Measurements from ENCODE around the gene PSD4.

Gene PSD4

DNA sequence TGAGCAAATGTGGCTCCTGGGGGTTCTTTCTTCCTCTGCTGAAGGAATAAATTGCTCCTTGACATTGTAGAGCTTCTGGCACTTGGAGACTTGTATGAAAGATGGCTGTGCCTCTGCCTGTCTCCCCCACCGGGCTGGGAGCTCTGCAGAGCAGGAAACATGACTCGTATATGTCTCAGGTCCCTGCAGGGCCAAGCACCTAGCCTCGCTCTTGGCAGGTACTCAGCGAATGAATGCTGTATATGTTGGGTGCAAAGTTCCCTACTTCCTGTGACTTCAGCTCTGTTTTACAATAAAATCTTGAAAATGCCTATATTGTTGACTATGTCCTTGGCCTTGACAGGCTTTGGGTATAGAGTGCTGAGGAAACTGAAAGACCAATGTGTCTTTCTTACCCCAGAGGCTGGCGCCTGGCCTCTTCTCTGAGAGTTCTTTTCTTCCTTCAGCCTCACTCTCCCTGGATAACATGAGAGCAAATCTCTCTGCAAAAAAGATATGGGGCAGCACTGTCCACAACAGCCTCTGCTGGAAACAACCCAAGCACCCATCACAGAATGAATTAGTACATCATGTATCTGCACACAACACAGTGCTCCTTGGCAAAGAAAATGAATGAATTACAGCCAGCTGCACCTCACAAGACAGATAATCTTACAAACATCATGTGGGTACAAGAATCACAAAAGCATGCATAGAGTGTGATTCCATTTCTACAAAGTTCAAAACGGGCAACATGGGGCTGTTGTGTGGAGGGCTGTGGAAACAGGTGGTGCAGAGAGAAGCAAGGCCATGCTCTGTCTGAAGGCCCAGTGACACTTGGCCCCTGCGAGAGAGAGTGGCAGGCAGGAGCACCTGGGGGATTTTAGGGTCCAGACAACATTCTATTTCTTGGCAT, 39.8 kb upstream of the PSD4 start:
- Histone ChIP-seq H3K9ac (ENCODE audit: low read depth, low read length) (no peak overlapping the region), H3K27me3 (ENCODE audit: control insufficient read depth, insufficient read depth, low read length) (no peaks in the 10 kb centered on the region), H3K4me1 (ENCODE audit: control insufficient read depth, insufficient read depth, low read length) (no peaks in the 10 kb centered on the region), H3K36me3 (ENCODE audit: control insufficient read depth, insufficient read depth, low read length) (no peaks in the 10 kb centered on the region), H3K4me3 (ENCODE audit: low read depth, low read length) (no peak overlapping the region), H3K9me3 (ENCODE audit: control insufficient read depth, insufficient read depth, low read length) (no peaks in the 10 kb centered on the region), H3K27ac (ENCODE audit: low read depth, low read length) (no peak overlapping the region)

DNA sequence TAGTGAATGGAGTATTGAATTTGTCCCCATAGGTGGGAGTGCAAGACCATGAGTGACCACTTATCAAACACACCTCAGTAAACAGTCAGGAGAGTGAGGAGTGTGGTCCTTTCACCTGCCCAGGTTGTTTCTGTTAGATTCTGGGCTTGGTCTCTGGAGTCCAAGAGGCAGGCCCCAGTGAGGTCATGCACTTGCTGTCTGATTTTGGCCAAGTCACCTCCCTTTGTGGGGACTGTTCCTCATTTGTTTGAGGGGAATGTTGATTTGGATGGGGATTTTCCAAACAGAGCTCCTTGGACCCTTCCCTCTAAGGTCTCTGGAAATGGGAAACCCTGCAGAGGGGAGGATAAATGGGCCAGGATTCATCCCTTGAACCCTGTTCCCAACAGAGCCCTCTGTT, 39.1 kb upstream of the PSD4 start:
- no peak overlapping the region for H3K4me3 ChIP-seq (ENCODE audit: low read depth, low read length)
- H3K9me3 ChIP-seq (ENCODE audit: control insufficient read depth, insufficient read depth, low read length): no peaks in the 10 kb centered on the region
- no peaks in the 10 kb centered on the region for H3K27me3 ChIP-seq (ENCODE audit: control insufficient read depth, insufficient read depth, low read length)
- H3K27ac ChIP-seq (ENCODE audit: low read depth, low read length): no peak overlapping the region
- no peaks in the 10 kb centered on the region for H3K4me1 ChIP-seq (ENCODE audit: control insufficient read depth, insufficient read depth, low read length)
- H3K36me3 ChIP-seq (ENCODE audit: control insufficient read depth, insufficient read depth, low read length): no peaks in the 10 kb centered on the region
- no peak overlapping the region for H3K9ac ChIP-seq (ENCODE audit: low read depth, low read length)

DNA sequence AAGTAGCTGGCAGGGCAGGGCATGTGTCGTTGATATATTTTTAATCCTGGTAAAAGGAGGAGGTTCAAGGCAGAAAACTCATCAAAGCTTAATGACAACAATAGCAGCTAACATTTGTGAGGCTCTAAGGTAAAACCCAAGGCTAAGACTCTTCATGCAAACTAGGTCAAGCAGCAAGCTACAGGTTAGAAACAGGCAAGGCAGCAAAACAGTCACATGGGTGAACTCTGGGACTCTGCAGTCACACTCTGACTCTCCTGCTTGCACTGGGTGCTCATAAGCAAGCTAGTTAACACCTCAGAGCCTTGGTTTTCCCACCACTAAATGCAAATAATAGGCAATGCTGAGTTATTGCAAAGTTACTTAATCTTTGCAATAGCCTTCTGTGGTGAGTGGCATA, 38.5 kb upstream of the PSD4 start:
- no peak overlapping the region for H3K27ac ChIP-seq (ENCODE audit: low read depth, low read length)
- no peaks in the 10 kb centered on the region for H3K27me3 ChIP-seq (ENCODE audit: control insufficient read depth, insufficient read depth, low read length)
- H3K9ac ChIP-seq (ENCODE audit: low read depth, low read length): no peak overlapping the region
- H3K36me3 ChIP-seq (ENCODE audit: control insufficient read depth, insufficient read depth, low read length): no peaks in the 10 kb centered on the region
- H3K4me3 ChIP-seq (ENCODE audit: low read depth, low read length): no peak overlapping the region
- H3K4me1 ChIP-seq (ENCODE audit: control insufficient read depth, insufficient read depth, low read length): no peaks in the 10 kb centered on the region
- no peaks in the 10 kb centered on the region for H3K9me3 ChIP-seq (ENCODE audit: control insufficient read depth, insufficient read depth, low read length)

DNA sequence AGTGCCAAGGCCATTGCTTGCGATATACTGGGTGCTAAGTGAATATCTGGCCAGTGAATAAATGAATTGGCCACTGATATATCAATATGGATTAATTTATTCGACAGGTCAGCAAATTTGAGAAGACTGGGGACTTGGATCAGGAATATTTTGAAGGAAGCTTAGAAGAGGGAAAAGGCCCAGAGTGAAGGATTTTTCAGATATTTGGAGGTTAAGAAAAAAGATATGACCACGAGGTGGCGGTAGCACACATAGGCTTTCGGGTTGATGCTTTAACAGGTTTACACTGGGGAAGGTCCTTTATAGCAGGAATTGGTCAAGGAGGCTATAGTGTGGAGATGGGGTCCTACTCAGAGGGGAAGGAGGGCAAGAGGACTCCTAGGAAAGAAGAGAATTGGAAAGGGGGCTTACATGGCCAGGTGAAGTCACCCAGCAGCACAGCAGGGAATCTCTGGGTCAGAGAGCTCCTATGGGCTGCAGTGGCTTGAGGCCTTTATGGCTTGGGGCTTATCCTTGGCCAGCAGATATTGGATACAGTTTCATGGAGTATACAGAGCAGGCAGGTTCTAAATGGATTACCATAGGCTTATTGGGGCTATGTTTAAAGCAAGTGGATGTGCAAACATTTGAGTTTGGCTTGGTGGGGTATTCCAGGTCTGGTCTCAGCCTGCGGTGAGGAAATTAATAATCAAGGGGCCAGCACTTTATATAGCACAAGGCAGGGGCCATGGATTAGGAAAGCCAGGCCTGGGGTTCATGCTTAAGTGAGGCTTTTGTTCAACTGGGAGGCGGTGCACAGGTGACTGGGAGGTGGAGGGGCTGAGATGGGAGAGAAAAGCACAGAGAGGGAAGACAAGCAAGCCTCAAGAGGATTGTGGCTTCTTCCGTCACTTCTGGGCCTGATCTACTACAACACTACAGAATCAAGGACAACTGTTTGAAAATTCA, 36.7 kb upstream of the PSD4 start:
- Histone ChIP-seq H3K27ac (ENCODE audit: low read depth, low read length) (no peak overlapping the region), H3K36me3 (ENCODE audit: control insufficient read depth, insufficient read depth, low read length) (no peaks in the 10 kb centered on the region), H3K9ac (ENCODE audit: low read depth, low read length) (no peak overlapping the region), H3K9me3 (ENCODE audit: control insufficient read depth, insufficient read depth, low read length) (no peaks in the 10 kb centered on the region), H3K27me3 (ENCODE audit: control insufficient read depth, insufficient read depth, low read length) (no peaks in the 10 kb centered on the region), H3K4me3 (ENCODE audit: low read depth, low read length) (no peak overlapping the region), H3K4me1 (ENCODE audit: control insufficient read depth, insufficient read depth, low read length) (no peaks in the 10 kb centered on the region)

DNA sequence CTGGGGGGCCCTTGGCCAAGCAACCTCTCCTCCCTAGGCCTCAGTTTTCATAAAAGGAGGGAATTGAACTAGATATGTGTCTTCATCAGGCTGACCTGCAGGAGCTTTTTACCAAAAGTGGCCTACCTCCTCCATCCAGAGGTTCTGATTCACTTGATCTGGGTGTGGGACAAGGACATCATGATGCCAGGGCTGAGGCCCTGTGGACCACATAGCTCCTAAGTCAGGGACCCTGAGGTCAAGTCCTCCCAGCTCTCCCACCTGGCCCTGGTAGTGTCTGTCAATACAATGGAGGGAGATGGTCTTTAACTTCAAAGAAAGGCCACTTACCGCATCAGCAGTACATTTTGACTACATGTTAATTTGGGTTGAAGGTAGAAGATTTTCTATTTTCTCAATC, 35.9 kb upstream of the PSD4 start:
- Histone ChIP-seq H3K27ac (ENCODE audit: low read depth, low read length) (no peak overlapping the region), H3K36me3 (ENCODE audit: control insufficient read depth, insufficient read depth, low read length) (no peaks in the 10 kb centered on the region), H3K27me3 (ENCODE audit: control insufficient read depth, insufficient read depth, low read length) (no peaks in the 10 kb centered on the region), H3K4me1 (ENCODE audit: control insufficient read depth, insufficient read depth, low read length) (no peaks in the 10 kb centered on the region), H3K4me3 (ENCODE audit: low read depth, low read length) (no peak overlapping the region), H3K9me3 (ENCODE audit: control insufficient read depth, insufficient read depth, low read length) (no peaks in the 10 kb centered on the region), H3K9ac (ENCODE audit: low read depth, low read length) (no peak overlapping the region)

DNA sequence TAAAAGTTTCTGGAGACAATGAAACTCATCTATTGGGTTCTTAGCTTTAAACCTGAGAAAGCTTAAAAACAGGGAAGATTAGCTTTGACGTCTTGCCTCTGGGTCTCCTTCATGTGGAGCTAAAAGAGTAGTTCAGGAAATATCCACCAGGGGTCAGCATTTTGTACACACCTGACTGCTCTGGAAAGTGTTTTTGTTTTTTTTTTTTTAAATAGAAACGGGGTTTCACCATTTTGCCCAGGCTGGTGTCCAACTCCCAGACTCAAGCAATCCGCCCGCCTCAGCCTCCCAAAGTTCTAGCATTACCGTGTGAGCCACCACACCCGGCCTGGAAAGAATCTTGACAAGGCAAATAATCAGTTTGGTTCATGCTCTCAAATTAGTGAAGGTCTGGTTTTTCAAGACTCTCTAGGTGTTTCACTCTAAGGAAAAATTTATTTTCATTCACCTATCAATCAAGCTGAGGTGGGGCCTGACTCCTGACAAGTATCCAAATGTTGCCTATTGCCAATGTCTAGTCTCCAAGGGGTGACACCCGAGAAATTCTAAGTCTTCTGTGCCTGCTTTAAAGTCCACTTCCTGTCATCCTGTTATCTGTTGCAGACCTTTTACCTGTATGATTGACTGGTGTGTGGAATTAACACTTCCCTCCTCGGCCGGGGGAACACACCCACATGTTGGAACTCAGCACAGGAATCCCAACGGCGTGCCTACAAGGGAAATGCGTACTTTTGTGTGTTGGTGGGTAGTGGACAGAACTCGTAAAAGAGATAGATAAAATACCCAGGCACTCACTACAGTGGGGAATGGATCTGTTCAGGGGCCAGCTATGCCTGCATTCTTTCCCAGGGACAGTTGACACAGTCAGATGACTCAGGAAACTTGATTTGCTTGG, 35.1 kb upstream of the PSD4 start:
- Histone ChIP-seq H3K9me3 (ENCODE audit: control insufficient read depth, insufficient read depth, low read length) (no peaks in the 10 kb centered on the region), H3K27me3 (ENCODE audit: control insufficient read depth, insufficient read depth, low read length) (no peaks in the 10 kb centered on the region), H3K9ac (ENCODE audit: low read depth, low read length) (no peak overlapping the region), H3K36me3 (ENCODE audit: control insufficient read depth, insufficient read depth, low read length) (no peaks in the 10 kb centered on the region), H3K4me3 (ENCODE audit: low read depth, low read length) (no peak overlapping the region), H3K27ac (ENCODE audit: low read depth, low read length) (no peak overlapping the region), H3K4me1 (ENCODE audit: control insufficient read depth, insufficient read depth, low read length) (no peaks in the 10 kb centered on the region)

DNA sequence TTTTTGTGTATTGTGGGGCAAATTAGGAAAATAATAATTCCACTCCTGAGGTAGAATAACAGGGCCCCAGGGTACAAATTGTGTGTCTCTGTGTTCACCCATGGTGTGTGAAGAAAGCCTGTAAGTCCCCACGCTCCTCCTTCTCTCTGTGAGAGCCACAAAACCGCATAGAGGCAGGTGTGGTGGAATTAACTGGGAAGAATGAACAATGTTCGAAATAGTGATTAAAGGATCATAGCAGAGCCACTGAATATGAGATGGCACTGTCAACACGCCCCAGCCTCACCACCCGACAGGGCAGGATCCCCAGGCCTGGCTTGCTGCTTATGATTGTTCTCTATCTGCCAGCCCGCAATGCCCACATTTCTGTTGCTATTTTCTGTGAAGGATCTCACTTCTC, 32.3 kb upstream of the PSD4 start:
- no peak overlapping the region for H3K4me3 ChIP-seq (ENCODE audit: low read depth, low read length)
- no peaks in the 10 kb centered on the region for H3K4me1 ChIP-seq (ENCODE audit: control insufficient read depth, insufficient read depth, low read length)
- H3K9ac ChIP-seq (ENCODE audit: low read depth, low read length): no peak overlapping the region
- no peak overlapping the region for H3K27ac ChIP-seq (ENCODE audit: low read depth, low read length)
- no peaks in the 10 kb centered on the region for H3K36me3 ChIP-seq (ENCODE audit: control insufficient read depth, insufficient read depth, low read length)
- no peaks in the 10 kb centered on the region for H3K9me3 ChIP-seq (ENCODE audit: control insufficient read depth, insufficient read depth, low read length)
- H3K27me3 ChIP-seq (ENCODE audit: control insufficient read depth, insufficient read depth, low read length): no peaks in the 10 kb centered on the region

DNA sequence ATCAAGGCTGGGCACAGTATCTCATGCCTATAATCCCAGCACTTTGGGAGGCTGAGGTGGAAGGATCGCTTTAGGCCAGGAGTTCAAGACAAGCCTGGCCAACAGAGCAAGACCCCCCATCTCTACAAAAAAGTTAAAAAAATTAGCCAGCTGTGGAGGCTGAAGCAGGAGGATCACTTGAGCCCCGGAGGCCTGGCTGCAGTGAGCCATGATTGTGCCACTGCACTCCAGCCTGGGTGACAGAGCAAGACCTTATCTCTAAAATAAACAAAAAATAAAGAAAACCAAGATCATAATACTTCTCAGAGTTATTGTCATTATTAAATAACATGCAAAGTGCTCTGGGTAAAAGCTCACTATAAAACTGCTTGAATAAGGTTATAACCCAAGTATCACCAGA, 31.5 kb upstream of the PSD4 start:
- H3K9me3 ChIP-seq (ENCODE audit: control insufficient read depth, insufficient read depth, low read length): no peaks in the 10 kb centered on the region
- H3K4me1 ChIP-seq (ENCODE audit: control insufficient read depth, insufficient read depth, low read length): no peaks in the 10 kb centered on the region
- no peak overlapping the region for H3K27ac ChIP-seq (ENCODE audit: low read depth, low read length)
- no peak overlapping the region for H3K4me3 ChIP-seq (ENCODE audit: low read depth, low read length)
- H3K27me3 ChIP-seq (ENCODE audit: control insufficient read depth, insufficient read depth, low read length): no peaks in the 10 kb centered on the region
- H3K9ac ChIP-seq (ENCODE audit: low read depth, low read length): no peak overlapping the region
- no peaks in the 10 kb centered on the region for H3K36me3 ChIP-seq (ENCODE audit: control insufficient read depth, insufficient read depth, low read length)

DNA sequence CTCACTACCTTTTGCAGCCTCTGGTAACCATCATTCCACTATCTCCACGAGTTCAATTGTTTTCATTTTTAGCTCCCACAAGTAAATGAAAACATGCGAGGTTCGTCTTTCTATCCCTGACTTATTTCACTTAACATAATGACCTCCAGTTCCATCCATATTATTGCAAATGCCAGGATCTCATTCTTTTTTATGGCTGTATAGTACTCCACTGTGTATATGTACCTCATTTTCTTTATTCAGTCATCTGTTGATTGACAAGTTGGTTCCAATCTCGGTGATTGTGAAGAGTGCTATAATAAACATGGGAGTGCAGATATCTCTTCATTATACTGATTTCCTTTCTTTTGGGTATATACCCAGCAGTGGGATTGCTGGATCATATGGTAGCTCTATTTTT, 29.5 kb upstream of the PSD4 start:
- no peak overlapping the region for H3K4me3 ChIP-seq (ENCODE audit: low read depth, low read length)
- no peaks in the 10 kb centered on the region for H3K9me3 ChIP-seq (ENCODE audit: control insufficient read depth, insufficient read depth, low read length)
- H3K36me3 ChIP-seq (ENCODE audit: control insufficient read depth, insufficient read depth, low read length): no peaks in the 10 kb centered on the region
- no peak overlapping the region for H3K9ac ChIP-seq (ENCODE audit: low read depth, low read length)
- no peak overlapping the region for H3K27ac ChIP-seq (ENCODE audit: low read depth, low read length)
- no peaks in the 10 kb centered on the region for H3K27me3 ChIP-seq (ENCODE audit: control insufficient read depth, insufficient read depth, low read length)
- H3K4me1 ChIP-seq (ENCODE audit: control insufficient read depth, insufficient read depth, low read length): no peaks in the 10 kb centered on the region

DNA sequence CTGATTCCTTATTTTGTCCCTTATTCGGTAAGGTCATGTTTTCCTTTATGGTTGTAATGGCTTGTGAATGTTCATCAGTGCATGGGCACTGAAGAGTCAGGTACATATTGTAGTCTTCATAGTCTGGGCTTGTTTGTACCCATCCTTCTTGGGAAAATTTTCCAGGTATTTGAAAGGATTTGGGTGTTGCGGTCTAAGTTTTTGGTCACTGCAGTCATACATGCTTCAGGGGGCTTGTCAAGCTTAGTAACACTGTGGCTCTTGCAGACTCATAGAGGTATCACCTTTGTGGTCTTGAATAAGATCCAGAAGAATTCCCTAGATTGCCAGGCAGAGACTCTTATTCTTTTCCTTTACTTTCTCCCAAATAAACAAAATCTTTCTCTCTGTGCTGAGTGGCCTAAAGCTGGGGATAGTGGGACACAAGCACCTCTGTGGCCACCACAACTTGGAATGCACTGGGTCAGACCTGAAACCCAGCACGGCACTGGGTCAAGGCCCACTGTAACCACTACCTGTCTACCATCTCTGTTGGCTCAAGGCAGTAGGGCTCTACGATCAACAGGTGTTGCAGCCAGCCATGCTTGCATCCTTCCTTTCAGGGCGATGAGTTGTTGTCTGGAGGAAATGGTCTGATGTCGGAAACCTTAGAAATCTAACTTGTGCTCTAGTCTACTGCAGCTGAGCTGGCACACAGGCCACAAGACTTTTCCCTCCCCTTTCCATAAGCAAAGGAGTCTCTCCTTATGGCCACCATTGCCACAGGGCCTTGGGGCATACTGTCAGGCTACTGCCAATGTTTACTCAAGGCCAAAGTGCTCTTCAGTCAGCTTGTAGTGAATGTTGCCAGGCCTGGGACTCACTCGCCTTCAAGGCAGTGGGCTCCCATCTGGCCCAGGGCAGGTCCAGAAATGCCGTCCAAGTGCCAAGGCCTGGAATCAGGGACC, 24.9 kb upstream of the PSD4 start:
- no peaks in the 10 kb centered on the region for H3K4me1 ChIP-seq (ENCODE audit: control insufficient read depth, insufficient read depth, low read length)
- H3K9ac ChIP-seq (ENCODE audit: low read depth, low read length): no peak overlapping the region
- H3K4me3 ChIP-seq (ENCODE audit: low read depth, low read length): no peak overlapping the region
- H3K27me3 ChIP-seq (ENCODE audit: control insufficient read depth, insufficient read depth, low read length): no peaks in the 10 kb centered on the region
- no peaks in the 10 kb centered on the region for H3K36me3 ChIP-seq (ENCODE audit: control insufficient read depth, insufficient read depth, low read length)
- no peaks in the 10 kb centered on the region for H3K9me3 ChIP-seq (ENCODE audit: control insufficient read depth, insufficient read depth, low read length)
- H3K27ac ChIP-seq (ENCODE audit: low read depth, low read length): no peak overlapping the region

All from HUES48 (cell line).